ENCODE results near the gene PKP4.

PKP4 gene

DNA sequence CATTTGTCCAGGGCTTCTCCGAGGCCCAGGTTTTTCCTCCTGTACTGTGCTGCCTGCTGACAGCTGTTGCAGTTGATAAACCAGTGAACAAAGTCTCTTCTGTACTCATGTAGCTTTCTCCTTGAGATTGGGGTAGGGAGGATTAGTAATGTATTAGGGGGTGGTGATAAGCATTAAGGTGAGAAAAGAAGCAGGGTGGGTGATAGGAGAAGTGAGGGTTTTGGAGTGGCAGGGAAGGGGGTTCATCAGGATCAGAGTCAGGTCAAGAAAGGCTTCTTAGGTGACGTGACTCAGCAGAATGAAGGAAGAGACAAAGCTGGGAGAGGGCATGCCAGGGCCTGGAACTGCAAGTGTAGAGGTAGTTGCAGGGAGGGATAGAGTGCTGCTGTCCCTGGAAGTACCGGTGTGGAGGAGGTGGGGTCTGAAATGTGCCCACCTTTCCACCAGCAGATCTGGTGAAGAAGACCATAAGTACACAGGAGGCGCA, 48.7 kb downstream of the PKP4 start:
- Histone ChIP-seq H3K27ac (peak overlapping the region; percentile 9; the same call in 1 of the 2 replicates), H3K36me3 (no peaks in the 10 kb centered on the region), H3K9me3 (ENCODE audit: severe bottlenecking) (no peaks in the 10 kb centered on the region), H3K4me3 (ENCODE audit: low read depth, low read length) (no peak overlapping the region), H3K27me3 (ENCODE audit: insufficient read depth, low read depth, severe bottlenecking) (no peaks in the 10 kb centered on the region)
- DNase-seq = peak; percentile 54
- TF ChIP-seq, protein P1, sequence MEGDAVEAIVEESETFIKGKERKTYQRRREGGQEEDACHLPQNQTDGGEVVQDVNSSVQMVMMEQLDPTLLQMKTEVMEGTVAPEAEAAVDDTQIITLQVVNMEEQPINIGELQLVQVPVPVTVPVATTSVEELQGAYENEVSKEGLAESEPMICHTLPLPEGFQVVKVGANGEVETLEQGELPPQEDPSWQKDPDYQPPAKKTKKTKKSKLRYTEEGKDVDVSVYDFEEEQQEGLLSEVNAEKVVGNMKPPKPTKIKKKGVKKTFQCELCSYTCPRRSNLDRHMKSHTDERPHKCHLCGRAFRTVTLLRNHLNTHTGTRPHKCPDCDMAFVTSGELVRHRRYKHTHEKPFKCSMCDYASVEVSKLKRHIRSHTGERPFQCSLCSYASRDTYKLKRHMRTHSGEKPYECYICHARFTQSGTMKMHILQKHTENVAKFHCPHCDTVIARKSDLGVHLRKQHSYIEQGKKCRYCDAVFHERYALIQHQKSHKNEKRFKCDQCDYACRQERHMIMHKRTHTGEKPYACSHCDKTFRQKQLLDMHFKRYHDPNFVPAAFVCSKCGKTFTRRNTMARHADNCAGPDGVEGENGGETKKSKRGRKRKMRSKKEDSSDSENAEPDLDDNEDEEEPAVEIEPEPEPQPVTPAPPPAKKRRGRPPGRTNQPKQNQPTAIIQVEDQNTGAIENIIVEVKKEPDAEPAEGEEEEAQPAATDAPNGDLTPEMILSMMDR (IDR thresholded peaks at IDR 0.05; ENCODE audit: low read depth, low read length) = no peak

DNA sequence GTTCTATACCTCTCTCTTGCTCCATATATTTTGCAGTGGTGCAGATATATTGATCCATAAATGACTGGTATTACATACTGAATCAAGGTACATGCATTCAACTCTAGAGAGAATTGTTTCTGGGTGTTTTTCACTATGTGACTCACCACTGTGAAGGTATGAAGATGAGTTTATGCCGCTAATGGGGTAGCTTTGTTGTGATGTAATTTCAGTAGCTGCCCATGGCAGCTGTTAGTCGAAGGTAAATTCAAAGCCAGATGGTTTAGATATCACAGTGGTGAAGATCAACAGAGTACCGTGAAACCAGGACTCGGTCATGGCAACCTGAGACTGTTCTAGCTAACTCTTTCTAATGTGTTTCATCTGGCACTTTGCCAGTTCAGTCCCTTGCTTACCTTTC, 50.4 kb downstream of the PKP4 start:
- Histone ChIP-seq H3K36me3 (no peaks in the 10 kb centered on the region), H3K4me3 (ENCODE audit: low read depth, low read length) (no peak overlapping the region), H3K27me3 (ENCODE audit: insufficient read depth, low read depth, severe bottlenecking) (no peaks in the 10 kb centered on the region), H3K9me3 (ENCODE audit: severe bottlenecking) (no peaks in the 10 kb centered on the region), H3K27ac (no peak overlapping the region)
- no peak for DNase-seq
- TF ChIP-seq, protein P1 (IDR thresholded peaks at IDR 0.05; ENCODE audit: low read depth, low read length) = no peak

DNA sequence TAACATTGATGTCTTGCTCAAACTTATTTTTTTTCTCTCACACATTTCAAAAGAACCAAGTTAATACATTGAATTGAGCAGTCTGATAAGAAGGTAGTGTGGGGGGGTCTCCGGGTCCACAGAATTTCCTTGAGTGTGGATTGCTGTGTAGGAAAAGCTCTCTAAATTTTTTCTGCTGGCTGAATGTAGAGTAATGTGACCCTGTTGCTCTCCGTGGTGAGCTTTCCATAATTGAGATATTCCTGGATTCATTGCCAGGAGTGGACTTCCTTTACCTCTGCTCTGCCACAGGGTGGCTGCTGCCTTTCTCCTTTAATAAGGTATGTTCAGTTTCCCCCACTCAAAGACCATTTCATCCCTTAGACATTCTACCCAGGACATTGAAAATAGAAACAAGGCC, 50.9 kb downstream of the PKP4 start:
- DNase-seq = no peak
- Histone ChIP-seq H3K27ac (no peak overlapping the region), H3K9me3 (ENCODE audit: severe bottlenecking) (no peaks in the 10 kb centered on the region), H3K27me3 (ENCODE audit: insufficient read depth, low read depth, severe bottlenecking) (no peaks in the 10 kb centered on the region), H3K4me3 (ENCODE audit: low read depth, low read length) (no peak overlapping the region), H3K36me3 (no peaks in the 10 kb centered on the region)
- TF ChIP-seq, protein P1 (IDR thresholded peaks at IDR 0.05; ENCODE audit: low read depth, low read length) = no peak

DNA sequence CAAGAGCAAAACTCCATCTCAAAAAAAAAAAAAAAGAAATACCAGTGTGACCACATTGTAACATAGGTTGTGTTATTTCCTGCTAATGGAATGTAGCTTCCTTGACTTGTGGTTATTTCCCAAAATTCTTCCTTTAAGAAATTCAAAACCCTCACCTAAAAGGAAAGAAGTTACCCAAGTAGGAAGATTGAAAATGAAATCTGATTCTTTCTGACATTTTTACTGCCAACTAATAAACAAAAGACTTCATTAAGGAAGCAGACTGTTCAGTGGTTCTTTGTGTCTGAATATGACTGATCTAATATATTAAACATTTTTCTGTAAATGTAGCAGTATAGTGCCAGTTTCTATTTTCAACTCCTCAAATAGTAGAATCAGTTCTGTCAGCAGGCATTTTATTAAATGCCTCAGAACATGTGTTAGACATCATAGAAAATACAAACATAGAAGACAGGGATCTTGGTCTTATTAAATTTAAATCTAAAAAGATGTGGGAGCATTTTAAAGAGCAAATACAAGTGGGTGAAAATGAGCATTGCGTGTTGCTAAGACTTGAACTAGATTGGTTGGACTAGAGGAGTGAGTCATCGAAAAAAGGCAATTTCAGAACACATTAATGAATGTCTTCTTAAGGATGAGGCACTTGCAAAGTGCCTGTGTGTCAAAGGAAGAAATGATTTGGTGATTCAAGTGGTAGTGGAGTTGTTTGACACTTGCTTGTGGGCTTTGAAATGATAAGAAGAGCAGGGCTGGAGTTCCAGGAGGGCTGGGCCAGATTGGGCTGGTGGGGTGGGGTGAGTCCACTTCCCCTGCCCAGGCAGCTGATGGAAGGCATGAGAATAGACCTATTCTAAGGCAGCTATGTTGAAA, 53.4 kb downstream of the PKP4 start:
- Histone ChIP-seq H3K27ac (no peak overlapping the region), H3K36me3 (no peaks in the 10 kb centered on the region), H3K27me3 (ENCODE audit: insufficient read depth, low read depth, severe bottlenecking) (no peaks in the 10 kb centered on the region), H3K4me3 (ENCODE audit: low read depth, low read length) (no peak overlapping the region), H3K9me3 (ENCODE audit: severe bottlenecking) (no peaks in the 10 kb centered on the region)
- TF ChIP-seq, protein P1 (IDR thresholded peaks at IDR 0.05; ENCODE audit: low read depth, low read length) = no peak
- no peak for DNase-seq

DNA sequence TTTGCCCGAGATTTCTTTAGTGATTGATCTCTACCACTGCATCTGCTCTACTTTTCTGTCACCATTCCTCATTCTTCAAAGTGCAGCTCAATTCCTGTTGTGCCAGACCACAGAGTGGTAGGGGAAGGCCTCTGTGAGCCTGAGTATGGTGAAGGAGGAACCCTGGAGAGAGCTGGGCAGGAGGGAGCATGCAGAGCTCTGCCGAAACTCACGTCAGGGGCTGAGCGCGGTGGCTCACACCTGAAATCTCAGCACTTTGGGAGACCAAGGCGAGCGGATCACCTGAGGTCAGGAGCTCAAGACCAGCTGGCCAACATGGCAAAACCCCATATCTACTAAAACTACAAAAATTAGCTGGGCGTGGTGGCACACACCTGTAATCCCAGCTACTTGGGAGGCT, 54.1 kb downstream of the PKP4 start:
- H3K4me3 ChIP-seq (ENCODE audit: low read depth, low read length) = no peak overlapping the region
- TF ChIP-seq, protein P1 (IDR thresholded peaks at IDR 0.05; ENCODE audit: low read depth, low read length) = no peak
- H3K9me3 ChIP-seq (ENCODE audit: severe bottlenecking) = no peaks in the 10 kb centered on the region
- H3K27ac ChIP-seq = no peak overlapping the region
- no peaks in the 10 kb centered on the region for H3K27me3 ChIP-seq (ENCODE audit: insufficient read depth, low read depth, severe bottlenecking)
- no peak for DNase-seq
- H3K36me3 ChIP-seq = no peaks in the 10 kb centered on the region

Data from WERI-Rb-1 (cell line).